Raji (cell line): ENCODE measurements around the gene ABR.

Source experiments
- POLR2A ChIP-seq: IDR thresholded peaks from 2 replicates; pipeline ENCODE4 v1.6.1; 2011; ENCODE audit warnings: low read depth, low read length, control low read depth; ENCODE audit not compliant: insufficient read depth

The ABR gene

DNA sequence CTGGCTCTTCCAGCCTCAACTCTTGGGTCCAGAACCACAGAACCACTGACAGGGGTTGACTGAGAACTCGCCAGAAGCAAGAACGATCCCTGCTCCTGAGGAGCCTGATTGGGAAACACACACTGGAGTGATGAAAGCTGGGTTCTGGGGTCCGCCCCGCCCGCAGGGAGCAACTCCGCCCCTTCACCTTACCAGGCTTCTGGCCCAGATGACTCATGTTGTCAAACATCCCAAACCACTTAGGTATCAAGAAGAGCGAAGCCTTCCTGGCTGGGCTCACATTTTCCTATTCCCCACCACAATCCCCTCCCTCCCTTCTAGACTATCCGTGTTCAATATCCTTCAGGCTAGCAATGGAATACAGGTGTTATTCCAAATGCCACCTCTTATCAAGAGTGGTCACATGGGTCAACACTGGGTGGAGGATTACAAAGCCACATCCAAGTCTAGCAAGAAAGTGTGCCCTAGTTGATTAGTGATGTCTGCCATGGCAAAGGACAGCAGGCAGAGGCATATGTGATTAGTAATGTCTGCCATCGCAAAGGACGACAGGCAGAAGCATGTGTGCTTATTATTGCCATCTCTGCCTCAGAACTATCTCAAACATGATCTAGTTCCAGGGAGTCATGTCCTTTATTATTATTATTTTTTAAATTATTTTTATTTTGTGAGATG lies 112.4 kb downstream of the ABR start:
- no peak for TF ChIP-seq POLR2A

DNA sequence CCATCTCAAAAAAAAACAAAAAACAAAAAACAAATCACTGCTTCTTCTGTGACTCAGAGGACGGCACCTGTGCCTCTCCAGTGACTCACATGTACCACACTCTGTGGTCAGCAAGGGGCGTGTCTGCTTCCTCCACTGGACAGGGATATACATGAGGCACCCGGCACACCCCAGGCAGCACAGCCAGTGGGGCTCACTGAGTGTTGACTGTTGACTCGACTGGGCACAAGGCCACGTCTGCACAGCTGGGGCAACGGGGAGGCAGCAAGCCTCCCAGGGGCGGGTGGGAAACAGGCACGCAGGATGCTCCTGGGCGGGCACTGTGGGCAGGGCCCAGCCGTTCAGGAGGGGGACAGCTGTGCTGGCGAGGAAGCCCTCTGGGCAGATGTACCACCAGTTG lies 118.8 kb downstream of the ABR start:
- no peak for TF ChIP-seq POLR2A

DNA sequence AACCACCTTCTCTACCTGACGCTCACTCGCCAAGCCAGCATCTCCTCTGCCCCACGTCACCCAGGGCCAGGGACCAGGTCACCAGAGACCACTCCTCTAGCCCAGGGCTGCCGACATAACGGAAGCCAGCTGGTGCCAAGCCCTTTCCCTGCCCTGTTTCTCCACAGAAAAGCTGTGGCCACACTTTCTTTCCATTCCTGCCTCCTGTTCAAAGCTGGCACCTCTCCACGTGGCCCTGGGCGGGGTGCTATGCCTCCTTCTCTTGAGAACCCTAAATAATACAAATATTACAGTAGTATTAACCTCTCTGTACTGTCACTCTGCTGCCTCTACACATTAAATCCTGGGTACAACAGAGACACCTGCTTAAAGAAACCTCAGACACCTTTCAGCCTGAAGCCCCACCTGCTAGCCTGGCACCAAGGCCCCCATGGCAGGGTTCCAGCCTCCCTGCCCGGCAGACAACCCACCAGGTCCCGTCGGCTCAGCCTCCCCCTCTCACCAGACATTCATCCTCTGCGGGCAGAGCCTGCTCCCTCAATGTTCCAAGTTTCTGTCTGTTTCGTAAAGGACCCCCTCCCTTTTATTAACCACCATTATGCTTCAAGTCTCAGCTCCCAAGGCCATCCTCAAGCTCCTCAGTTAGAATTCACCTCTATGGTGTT lies 120.5 kb downstream of the ABR start:
- no peak for TF ChIP-seq POLR2A

DNA sequence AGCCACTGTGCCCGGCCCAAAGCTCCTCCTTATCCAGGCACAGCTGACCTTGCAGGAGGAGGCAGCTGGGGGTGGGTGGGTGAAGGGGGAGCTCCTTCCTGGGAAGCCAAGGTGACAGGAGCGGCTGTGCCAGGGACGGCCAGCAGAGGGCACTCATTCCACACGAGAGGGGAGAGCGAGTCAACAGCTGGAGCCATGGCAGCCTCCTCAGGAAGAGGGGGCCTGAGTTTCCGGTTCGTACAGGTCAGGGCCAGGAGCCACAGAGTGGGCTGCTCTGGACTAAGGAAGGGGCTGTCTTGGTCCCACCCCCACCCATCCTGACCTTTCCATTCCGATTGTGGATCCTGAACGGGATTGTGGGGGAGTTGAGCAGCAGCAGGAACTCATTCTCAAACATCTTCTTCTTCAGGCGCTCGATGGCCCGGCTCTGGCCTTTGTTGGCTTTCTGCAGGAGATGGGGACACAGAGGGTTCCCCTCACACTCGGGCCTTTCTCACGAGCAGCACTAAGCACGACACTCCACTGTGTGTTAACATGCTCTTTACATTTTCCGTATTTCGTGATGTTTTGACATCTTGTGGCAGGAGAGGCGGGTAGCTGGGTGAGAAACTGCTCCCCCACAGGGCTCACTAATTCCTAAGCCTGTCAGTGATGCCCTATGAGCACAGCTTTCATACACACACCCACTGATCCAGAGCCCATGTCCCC lies 121.2 kb downstream of the ABR start:
- no peak for TF ChIP-seq POLR2A

DNA sequence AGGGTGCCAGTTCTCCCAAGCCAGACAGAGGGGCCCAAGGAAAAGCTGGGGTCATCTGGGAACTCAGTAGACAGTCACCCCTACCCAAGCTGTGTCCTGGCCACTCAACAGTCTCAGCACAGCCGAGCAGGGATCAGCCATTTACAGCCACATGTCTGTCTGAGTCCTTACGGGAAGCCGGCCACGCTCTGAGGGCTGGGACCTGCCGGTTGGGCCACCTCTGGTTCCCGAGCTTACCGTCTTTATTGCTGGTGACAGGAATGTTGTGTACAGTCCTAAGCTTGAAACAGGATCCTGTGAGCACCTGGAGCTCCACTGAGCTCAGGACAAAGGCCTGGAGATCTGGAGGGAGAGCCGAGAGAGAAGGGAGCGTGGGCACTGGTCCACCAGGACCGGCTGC lies 123.0 kb downstream of the ABR start:
- TF ChIP-seq POLR2A: no peak

DNA sequence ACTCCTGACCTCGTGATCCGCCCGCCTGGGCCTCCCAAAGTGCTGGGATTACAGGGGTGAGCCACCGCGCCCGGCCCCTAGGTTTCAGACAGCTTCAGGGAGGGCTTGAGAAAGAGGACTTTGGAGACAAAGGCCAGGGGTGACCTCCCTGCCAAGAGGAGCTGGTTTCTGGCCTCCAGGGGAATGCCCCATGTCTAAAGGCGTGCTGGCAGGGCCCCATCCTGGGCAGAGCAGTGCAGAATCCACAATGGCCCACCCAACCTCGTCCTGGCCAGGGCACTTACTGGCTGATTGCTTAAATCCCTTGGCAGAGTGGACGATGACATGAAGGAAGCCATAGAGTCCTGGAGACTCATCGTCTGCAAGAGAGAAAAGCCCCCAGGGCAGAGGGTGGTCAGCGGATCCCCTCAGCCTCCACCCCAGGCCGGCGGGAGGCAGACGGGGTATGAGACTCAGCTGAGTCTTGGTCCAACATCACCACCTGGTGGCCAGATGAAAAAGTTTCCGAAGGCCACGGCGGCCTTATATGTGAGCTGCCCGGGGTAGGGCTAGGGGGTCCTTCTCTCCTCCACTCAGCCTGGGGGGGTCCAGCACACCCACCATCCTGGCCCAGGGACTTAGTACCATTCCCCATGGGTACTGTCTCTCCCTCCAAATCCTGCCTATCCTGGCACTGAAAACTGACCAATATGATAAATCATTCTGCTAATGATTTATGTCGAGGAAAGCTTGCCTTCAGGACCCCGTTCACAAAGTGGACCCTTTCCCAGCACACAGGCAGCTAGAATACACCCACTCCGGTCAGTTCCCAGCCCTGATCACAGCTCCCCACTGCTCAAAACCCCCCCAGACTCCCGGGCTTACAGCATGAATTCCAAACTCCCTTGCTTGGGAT lies 123.8 kb downstream of the ABR start:
- TF ChIP-seq POLR2A: no peak

DNA sequence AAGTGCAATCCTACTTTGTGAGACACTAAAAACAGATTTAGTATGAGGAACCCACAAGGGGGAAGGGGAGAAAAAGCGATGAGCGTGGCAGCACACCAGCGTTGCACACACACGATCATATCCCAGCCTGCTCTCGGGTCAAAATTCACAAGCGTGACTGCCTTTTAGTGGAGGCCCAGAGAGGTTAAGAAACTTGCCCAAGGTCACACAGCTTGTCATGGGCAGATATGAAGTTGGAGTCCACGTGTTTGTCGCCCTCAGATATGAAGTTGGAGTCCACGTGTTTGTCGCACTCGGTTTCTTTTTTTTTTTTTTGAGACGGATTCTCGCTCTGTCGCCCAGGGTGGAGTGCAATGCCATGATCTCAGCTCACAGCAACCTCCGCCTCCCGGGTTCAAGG lies 124.5 kb downstream of the ABR start:
- no peak for TF ChIP-seq POLR2A

DNA sequence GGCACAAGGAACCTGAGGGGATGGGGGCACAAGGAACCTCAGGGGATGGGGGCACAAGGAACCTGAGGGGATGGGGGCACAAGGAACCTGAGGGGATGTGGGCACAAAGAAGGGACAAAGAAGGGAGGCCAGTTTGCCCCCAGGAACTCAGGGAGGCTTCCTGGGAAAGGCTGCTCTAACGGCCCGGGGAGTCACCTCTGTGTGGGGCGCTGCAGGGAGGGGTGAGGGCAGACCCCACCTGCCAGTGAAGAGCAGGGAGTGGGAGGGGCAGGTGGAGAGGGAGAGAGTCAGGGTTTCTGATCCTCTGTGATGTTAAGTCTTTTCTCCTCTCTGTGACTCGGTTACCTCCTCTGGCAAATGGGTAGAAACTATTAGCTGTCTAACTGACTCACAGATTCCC lies 125.1 kb downstream of the ABR start:
- no peak for TF ChIP-seq POLR2A

DNA sequence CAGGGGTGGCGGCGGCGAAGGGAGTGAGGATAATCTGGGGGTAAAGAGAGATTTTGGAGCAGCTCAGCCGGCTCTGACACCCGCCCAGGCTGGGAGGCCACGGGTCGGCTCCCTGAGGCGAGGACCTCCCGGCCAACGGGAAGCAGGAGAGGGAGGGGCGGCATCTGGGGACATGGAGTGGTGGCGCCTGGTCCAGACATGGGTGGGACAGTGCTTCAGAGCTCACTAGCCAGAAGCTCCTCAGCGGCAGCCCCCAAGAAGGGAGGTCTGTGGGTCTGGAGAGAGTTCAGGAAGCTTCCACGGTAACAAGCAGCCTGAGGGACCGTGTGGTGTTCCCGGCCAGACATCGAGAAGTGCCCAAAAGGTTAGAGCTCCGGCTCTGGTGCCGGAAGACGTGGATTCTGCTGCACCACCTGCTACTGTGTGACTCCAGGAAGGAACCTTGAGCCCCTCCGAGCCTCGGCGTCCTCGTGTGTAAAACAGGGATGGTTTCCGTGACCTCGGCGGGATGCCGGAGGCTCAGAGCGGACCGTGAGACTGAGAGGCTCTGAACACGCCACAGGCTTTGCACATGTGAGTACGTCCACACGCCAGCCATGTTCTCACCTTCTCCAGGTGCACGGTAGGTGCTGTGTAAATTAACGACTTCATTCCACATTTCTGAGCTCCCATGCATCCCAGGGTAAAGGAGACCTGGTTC lies 126.0 kb downstream of the ABR start:
- TF ChIP-seq POLR2A: no peak

DNA sequence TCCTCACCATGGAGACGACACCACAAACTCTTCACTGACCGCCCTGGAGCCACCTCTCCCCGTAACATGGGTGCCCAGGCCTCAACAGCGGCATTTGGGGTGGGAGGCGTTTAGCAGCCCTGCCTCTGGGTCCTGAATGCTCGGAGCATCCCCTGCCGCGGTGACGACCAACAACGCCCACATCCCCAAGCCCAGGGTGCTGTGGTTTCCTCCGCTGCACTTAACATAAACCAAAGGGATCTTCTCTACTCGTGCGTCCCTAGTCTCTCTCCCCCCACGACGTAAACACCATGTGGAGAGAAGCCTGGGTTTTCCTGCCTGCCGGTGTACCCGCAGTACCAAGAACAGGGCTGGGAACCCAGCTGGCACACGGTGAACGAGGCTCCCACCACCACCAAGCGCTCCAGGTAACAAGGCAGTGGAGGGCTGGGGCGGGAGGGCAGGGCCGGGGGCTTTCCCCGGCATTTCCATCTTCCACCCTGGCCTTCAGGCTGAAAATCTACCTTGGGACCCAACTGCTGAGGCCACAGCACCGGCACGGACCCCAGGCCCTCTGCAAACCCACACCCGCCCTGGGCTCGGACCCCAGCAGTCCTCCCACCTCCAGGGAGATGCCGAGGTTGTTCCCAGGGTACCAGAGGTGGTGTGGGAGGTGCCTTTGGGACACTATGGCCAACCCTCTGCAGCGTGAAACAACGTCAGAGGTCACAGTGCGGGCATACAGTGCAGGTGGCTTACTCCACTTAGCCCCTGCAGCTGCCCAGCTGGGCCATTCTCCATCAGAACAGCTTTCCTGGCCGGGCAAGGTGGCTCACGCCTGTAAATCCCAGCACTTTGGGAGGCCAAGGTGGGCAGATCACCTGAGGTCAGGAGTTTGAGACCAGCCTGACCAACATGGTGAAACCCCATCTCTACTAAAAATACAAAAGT lies 128.5 kb downstream of the ABR start:
- TF ChIP-seq POLR2A: no peak

DNA sequence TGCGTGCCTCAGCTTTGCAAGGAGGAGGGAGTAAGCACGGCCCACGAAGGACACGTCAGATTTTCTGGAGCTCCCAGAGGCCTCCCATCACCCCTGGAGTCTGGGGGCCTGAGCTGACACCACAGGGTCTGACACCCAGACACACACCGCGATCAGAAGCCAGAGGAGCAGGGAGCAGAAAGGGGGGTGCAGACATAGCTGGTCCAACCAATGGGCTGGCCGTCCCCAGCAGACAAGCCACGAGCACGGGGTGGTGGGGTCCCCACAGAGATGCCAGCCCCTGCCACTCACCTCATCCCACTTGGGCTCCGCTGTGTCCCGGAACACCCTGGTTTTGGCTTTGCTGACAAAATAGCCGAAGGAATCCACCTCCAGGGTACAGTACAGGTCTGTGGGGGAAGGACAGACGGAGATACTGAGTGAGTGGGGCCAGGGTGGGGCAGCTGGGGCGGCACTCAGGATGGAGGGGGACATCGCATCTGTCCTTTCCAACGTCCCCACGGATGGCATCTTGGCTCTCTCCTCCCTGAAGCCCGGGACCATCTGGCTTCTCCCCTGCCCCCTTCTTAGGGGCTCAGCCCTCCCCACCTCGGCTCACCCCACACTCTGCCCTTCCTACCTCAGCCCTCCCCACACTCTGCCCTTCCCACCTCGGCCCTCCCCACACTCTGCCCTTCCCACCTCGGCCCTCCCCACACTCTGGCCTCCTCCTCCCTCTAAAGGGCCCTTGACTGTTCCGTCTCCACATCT lies 129.4 kb downstream of the ABR start:
- TF ChIP-seq POLR2A: no peak

DNA sequence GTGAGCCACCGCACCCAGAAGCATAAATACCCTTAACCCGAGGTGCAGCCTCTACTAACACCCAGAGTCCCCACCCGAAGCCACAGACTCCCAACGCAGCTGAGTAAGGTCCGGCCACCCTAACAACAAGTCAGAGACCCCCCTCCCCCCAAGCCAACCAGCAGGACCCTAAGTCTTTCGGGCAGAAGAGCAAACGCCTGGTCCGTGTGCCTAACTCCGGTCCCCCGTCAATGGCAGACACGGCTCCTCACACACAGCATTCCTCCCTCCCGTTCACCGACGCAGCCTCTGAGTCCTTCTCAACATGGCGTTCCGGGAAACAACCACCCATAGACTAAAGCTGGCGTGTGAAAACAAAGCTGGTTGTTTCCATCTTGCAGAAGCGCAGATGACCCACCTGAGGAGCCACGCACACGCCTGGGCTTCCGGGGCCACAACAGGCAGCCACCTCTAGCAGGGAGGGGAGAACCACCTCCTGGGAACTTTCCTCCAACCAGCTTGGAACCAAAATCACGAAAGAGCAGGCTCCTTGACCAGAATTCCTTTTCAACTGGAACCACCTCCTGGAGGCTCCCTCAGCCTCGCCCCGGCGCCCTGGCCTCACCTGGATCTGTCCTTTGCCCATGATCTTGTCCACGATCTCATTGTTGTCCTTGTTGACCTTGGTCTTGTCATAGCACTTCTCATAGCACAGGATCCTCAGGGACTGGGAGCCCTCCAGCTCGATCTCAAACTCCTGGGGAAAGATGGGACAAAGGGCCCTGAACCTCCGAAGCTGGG lies 130.1 kb downstream of the ABR start:
- no peak for TF ChIP-seq POLR2A
